PC-3 (cell line): ENCODE data around the gene PREX1.

Source experiments
- CTCF ChIP-seq: fragments of 300-600 bp; sonication (generic); conservative IDR thresholded peaks from 2 replicates; pipeline ENCODE4 v1.5.1; 2017; ENCODE audit warnings: antibody characterized with exemption, low read depth, mild to moderate bottlenecking, low read length
- EZH2 ChIP-seq: fragments of 300-600 bp; sonication (generic); IDR thresholded peaks from one replicate; pipeline ENCODE4 v1.6.1; 2017; ENCODE audit warnings: antibody characterized with exemption, mild to moderate bottlenecking, low read length; ENCODE audit not compliant: unreplicated experiment

DNA sequence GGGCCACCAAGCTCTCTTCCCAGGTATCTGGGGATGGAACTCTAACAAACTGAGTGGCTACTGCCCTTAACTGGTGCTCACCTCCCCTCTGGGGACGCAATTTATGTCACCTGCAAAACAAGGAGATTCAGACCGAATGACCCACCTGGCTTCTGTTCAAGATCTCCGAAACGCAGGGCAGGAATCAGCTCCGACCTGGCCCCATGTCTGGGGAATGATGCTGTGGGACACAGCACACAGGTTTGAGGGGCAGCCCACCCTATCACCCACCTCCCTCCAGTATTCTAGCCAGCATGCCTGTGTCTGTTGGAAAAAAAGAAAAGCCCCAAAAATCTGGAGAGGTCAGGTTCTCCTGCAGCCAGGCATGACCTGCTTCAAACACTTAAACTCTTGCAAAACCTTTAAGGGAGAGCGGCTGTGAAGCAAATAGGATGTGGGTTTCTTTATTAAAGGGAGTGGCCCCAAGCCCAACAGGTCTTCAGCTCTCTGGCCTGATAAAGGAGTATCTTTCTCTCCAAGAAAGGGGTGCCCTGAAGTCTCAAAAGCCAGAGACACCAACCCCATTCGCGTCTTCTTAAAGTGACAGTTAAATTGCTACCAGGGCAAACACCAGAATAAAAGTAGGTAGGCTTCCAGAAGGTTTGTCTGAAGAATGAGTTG is 6.4 kb downstream of the PREX1 start:
- TF ChIP-seq CTCF, result no peak
- no peak for TF ChIP-seq EZH2
